K562 (cell line): ENCODE results near the gene MBNL1. TPM values are rescaled to one million over a fixed set of nuclear protein-coding genes. Genes with fewer than 3 reads are reported as not detected.

Source experiments
- ATAC-seq: fragments of 200-7000 bp; cut with Tn5 transposase; 3 replicates; pipeline ENCODE4 v1.9.1; 2020; ENCODE audit warnings: moderate library complexity
- BruUV-seq: library from RNA; stranded (reverse); fragments of 400-500 nt; replicated peaks from 2 replicates; lab custom pipeline; 2021; lab: Mats Ljungman, UMichigan
- CTCF ChIA-PET: fragments of 300-600 bp; formaldehyde crosslinking; extraction: SDS; loops from one replicate; lab custom pipeline; 2021; ENCODE audit warnings: low intra/inter-chr PET ratio; lab: Yijun Ruan, JAX
- POLR2A ChIA-PET: fragments of 300-600, 350-650 bp; sonication (Branson Sonifier 250); formaldehyde crosslinking; extraction: SDS; loops from one replicate; lab custom pipeline; 2021; ENCODE audit warnings: antibody characterized with exemption, inconsistent platforms; lab: Yijun Ruan, JAX
- DNase-seq, 4 experiments: peaks; one replicate each; pipeline versions ENCODE4 v3.0.0 to v3.0.0-alpha.2; 2011 to 2018; ENCODE audit warnings: low spot score in 3 of 4, mixed read lengths in 3 of 4; ENCODE audit errors: extremely low read depth in 1 of 4
- FAIRE-seq: peaks from 2 replicates; lab custom pipeline; 2011; peaks lifted over from hg19 to GRCh38; lab: Jason Lieb, UNC
- H2AFZ ChIP-seq: 2 replicates; pipeline ENCODE4 v1.6.0; 2011; ENCODE audit warnings: low read depth, low read length, control low read depth, inconsistent platforms
- H3K27ac ChIP-seq: fragments of 200-600 bp; 3 replicates; pipeline ENCODE4 v1.8.0; 2011; ENCODE audit warnings: low read depth, mild to moderate bottlenecking, control low read depth, inconsistent platforms, low read length, moderate library complexity, mixed read lengths; ENCODE audit errors: extremely low read depth
- H3K27me3 ChIP-seq, 2 experiments: fragments of 300-600 bp in 1 of 2; 2 replicates in 1 of 2; 3 replicates in 1 of 2; pipeline versions ENCODE4 v1.6.0 to v1.8.0; 2011; ENCODE audit warnings: inconsistent platforms in 2 of 2, low read length in 2 of 2, mild to moderate bottlenecking in 1 of 2, mixed read lengths in 1 of 2, moderate library complexity in 1 of 2; ENCODE audit not compliant: control insufficient read depth in 2 of 2, insufficient read depth in 2 of 2
- H3K36me3 ChIP-seq: fragments of 300-600 bp; 3 replicates; pipeline ENCODE4 v1.8.0; 2011; ENCODE audit warnings: mild to moderate bottlenecking, low read length, inconsistent platforms; ENCODE audit not compliant: control insufficient read depth, insufficient read depth
- H3K4me1 ChIP-seq, 2 experiments: fragments of 200-600 bp in 1 of 2; replicated peaks in 1 of 2; 2 replicates in 1 of 2; 3 replicates in 1 of 2; pipeline versions ENCODE4 v1.5.1 to v1.8.0; 2011; ENCODE audit warnings: inconsistent platforms in 2 of 2, low read length in 2 of 2, mild to moderate bottlenecking in 1 of 2, mixed read lengths in 1 of 2, moderate library complexity in 1 of 2; ENCODE audit not compliant: control insufficient read depth in 2 of 2, insufficient read depth in 2 of 2
- H3K4me2 ChIP-seq: 2 replicates; pipeline ENCODE4 v1.6.1; 2011; ENCODE audit warnings: low read length, control low read depth, inconsistent platforms, mixed read lengths; ENCODE audit not compliant: insufficient read depth
- H3K4me3 ChIP-seq: fragments of 200-600 bp; sonication (generic), shearing (Covaris generic); 2 replicates; pipeline ENCODE4 v1.5.1; 2016; ENCODE audit warnings: control low read depth, inconsistent platforms
- H3K79me2 ChIP-seq: fragments of 200-600 bp; 3 replicates; pipeline ENCODE4 v1.8.0; 2011; ENCODE audit warnings: low read length, inconsistent platforms; ENCODE audit not compliant: control insufficient read depth, insufficient read depth
- H3K9ac ChIP-seq, 2 experiments: 2 replicates each; pipeline versions ENCODE4 v1.6.0 to v1.6.1; 2011; ENCODE audit warnings: low read depth in 2 of 2, low read length in 2 of 2, control low read depth in 1 of 2, inconsistent platforms in 1 of 2, mild to moderate bottlenecking in 1 of 2, mixed read lengths in 1 of 2; ENCODE audit not compliant: insufficient read depth in 1 of 2
- H3K9me1 ChIP-seq: one replicate; pipeline ENCODE4 v1.6.0; 2011; ENCODE audit warnings: inconsistent platforms, mild to moderate bottlenecking, low read length, moderate library complexity; ENCODE audit not compliant: control insufficient read depth, insufficient read depth
- H3K9me3 ChIP-seq: replicated peaks from 2 replicates; pipeline ENCODE4 v1.5.1; 2011; ENCODE audit warnings: low read depth, low read length, inconsistent platforms; ENCODE audit not compliant: control insufficient read depth, insufficient read depth
- H4K20me1 ChIP-seq: replicated peaks from 2 replicates; pipeline ENCODE4 v1.6.1; 2011; ENCODE audit warnings: low read length, inconsistent platforms, mixed read lengths; ENCODE audit not compliant: control insufficient read depth, insufficient read depth
- MEIS2 ChIP-seq: fragments of 450-650 bp; IDR thresholded peaks from 2 replicates; pipeline ENCODE4 v1.6.1; 2014; ENCODE audit warnings: mild to moderate bottlenecking; ENCODE audit not compliant: partially characterized antibody
- NEUROD1 ChIP-seq: fragments of 150-350 bp; IDR thresholded peaks from 2 replicates; pipeline ENCODE4 v1.6.1; 2014; ENCODE audit warnings: borderline replicate concordance, low read length, low read depth; ENCODE audit not compliant: partially characterized antibody
- NRF1 ChIP-seq, 2 experiments: fragments of 450-650 bp; IDR thresholded peaks in 1 of 2; conservative IDR thresholded peaks in 1 of 2; 2 replicates each; pipeline ENCODE4 v1.6.1; 2014; ENCODE audit warnings: mild to moderate bottlenecking in 2 of 2
- WGBS: fragments of 100-300 bp; shearing (Covaris generic); methylation state at CpG from one replicate; pipeline ENCODE4 v1.1.6; 2016; ENCODE audit warnings: low coverage, mixed read lengths; ENCODE audit not compliant: insufficient coverage; ENCODE audit errors: missing lambda C conversion rate; 5-methylcytosine and 5-hydroxymethylcytosine counted together
- in situ Hi-C: fragments of 300-500 bp; cut with MboI; formaldehyde crosslinking; loops from 4 replicates; pipeline ENCODE4 v1.15.0; 2018; ENCODE audit warnings: inconsistent platforms, mixed read lengths
- intact Hi-C: fragments of 100-400 bp; cut with micrococcal nuclease; formaldehyde crosslinking; loops from 2 replicates; pipeline ENCODE4 v1.14.2; 2022
- polyA plus RNA-seq, 8 experiments: library from polyadenylated mRNA; depleted of rRNA in 4 of 8; stranded (reverse) in 5 of 8; unstranded in 3 of 8; fragments of >200 nt; fragmentation: Nextera tagmentation in 2 of 8; fragmentation: Illumina TruSeq in 1 of 8; extraction: Ambion mirVana in 2 of 8; extraction: Trizol in 1 of 8; gene quantifications; 2 replicates each; pipeline versions ENCODE4 v1.2.1 to v1.2.3, GENCODE V29; 2011 to 2014; ENCODE audit warnings: inconsistent platforms in 1 of 8, missing spikeins in 1 of 8
- total RNA-seq, 7 experiments: library from RNA; depleted of rRNA in 6 of 7; stranded (reverse); fragments of >200 nt in 6 of 7; fragmentation: Illumina TruSeq in 2 of 7; extraction: Trizol in 2 of 7; gene quantifications; 2 replicates each; pipeline versions ENCODE4 v1.2.1 to v1.2.3, GENCODE V29; 2011 to 2021; ENCODE audit warnings: low replicate concordance in 1 of 7
- TF ChIP-seq, protein P1 (sequence below): fragments of 200-600 bp; sonication (generic); IDR thresholded peaks from one replicate; pipeline ENCODE4 v1.6.1; 2012; ENCODE audit warnings: mild to moderate bottlenecking, low read depth, low read length, inconsistent platforms

The MBNL1 gene
- total and polyA plus RNA-seq, 9 of the 15 experiments (the other 6 are each of a cell fraction or from before 2014, with no cell fraction given), result 70.3 to 243 (median 220) TPM

DNA sequence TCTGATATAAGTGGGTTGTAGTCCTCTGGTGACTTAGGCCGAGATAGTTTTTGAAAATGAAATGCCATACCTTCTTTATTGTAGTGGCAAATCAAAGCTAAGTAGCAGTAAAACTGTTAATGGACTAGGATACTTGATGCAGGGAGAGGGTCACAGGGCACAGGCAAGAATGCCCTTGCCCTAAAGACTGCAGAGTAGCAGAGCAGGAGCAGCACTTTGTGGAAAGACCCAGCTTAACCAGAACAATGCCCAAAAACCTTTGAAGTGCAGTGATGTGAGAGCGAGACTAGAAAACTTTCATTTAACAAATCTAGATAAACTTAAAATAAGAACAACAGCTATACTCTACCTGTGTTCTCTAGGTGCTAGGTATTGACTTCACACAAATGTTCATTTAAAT lies 121.9 kb downstream of the MBNL1 start:
- intact Hi-C loops (no loop called here), in situ Hi-C loops (no loop called here)
- Histone ChIP-seq H3K27ac (no peak overlapping the region), H3K4me3 (no peak overlapping the region), H3K27me3 (no peaks in the 10 kb centered on the region), H3K79me2 (peaks cover 99% of the 10 kb centered on the region), H3K9me1 (peaks cover 6% of the 10 kb centered on the region), H3K9me3 (no peaks in the 10 kb centered on the region), H3K4me1 (no peaks in the 10 kb centered on the region), H3K9ac (no peak overlapping the region), H3K4me2 (no peak overlapping the region), H3K36me3 (peaks cover 60% of the 10 kb centered on the region), H4K20me1 (peaks cover 5% of the 10 kb centered on the region), H2AFZ (no peak overlapping the region)
- ChIA-PET POLR2A (interaction anchor here (0.9 to 1.7 kb wide), 3 partner anchors 10 to 73 kb away, joined by 3 to 6 read pairs (median 4); no protein-coding TSS in a partner anchor), CTCF (no interaction called here)
- ATAC-seq (0 out of 3 replicates have a peak, but pooled peaks have one; percentile 13), DNase-seq (no peak), FAIRE-seq (peak; percentile 6)
- no peak for TF ChIP-seq NRF1 (conservative IDR thresholded peaks at IDR 0.05 in 1 of 2, IDR thresholded peaks at IDR 0.05 in 1 of 2)
- TF ChIP-seq MEIS2, result no peak
- BruUV-seq, result no TSS peak
- 87% methylated on average over 2 of the region's 2 CpGs for WGBS

DNA sequence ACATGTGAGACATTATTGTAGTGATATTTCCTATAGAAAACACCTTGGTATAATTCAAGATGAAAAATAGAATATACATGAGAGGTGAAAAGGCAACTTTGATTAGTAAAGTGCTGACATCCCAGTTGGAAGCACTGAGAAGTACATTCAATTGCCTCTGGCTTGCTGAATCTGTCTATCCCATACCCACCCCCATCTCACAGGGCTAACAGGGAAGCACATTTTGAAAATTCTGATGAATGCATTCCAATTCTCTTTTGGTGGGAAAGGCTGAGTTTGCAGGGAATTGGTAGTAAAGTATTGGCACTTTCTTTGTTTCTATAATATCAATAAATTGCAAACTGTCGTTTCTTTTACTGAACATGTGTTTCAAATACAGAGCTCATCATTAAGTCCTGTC lies 122.9 kb downstream of the MBNL1 start:
- H3K36me3 ChIP-seq, result peaks cover 65% of the 10 kb centered on the region
- ChIA-PET POLR2A (interaction anchor here (1.7 kb wide), 1 partner anchor 9 kb away, joined by 6 read pairs; no protein-coding TSS in a partner anchor), CTCF (no interaction called here)
- peaks cover 99% of the 10 kb centered on the region for H3K79me2 ChIP-seq
- ATAC-seq (no peak), DNase-seq (no peak), FAIRE-seq (no peak)
- H3K4me3 ChIP-seq, result no peak overlapping the region
- in situ Hi-C loops, result no loop called here
- H3K4me1 ChIP-seq, result no peaks in the 10 kb centered on the region
- H3K9ac ChIP-seq, result no peak overlapping the region
- no peak overlapping the region for H3K27ac ChIP-seq
- no peak overlapping the region for H2AFZ ChIP-seq
- H3K4me2 ChIP-seq, result no peak overlapping the region
- H3K9me1 ChIP-seq, result peaks cover 6% of the 10 kb centered on the region
- H3K9me3 ChIP-seq, result no peaks in the 10 kb centered on the region
- WGBS, result 94% methylated on average over 1 of the region's 1 CpG
- intact Hi-C loops, result no loop called here
- no TSS peak for BruUV-seq
- peaks cover 7% of the 10 kb centered on the region for H4K20me1 ChIP-seq
- H3K27me3 ChIP-seq, result no peaks in the 10 kb centered on the region
- TF ChIP-seq, protein P1, sequence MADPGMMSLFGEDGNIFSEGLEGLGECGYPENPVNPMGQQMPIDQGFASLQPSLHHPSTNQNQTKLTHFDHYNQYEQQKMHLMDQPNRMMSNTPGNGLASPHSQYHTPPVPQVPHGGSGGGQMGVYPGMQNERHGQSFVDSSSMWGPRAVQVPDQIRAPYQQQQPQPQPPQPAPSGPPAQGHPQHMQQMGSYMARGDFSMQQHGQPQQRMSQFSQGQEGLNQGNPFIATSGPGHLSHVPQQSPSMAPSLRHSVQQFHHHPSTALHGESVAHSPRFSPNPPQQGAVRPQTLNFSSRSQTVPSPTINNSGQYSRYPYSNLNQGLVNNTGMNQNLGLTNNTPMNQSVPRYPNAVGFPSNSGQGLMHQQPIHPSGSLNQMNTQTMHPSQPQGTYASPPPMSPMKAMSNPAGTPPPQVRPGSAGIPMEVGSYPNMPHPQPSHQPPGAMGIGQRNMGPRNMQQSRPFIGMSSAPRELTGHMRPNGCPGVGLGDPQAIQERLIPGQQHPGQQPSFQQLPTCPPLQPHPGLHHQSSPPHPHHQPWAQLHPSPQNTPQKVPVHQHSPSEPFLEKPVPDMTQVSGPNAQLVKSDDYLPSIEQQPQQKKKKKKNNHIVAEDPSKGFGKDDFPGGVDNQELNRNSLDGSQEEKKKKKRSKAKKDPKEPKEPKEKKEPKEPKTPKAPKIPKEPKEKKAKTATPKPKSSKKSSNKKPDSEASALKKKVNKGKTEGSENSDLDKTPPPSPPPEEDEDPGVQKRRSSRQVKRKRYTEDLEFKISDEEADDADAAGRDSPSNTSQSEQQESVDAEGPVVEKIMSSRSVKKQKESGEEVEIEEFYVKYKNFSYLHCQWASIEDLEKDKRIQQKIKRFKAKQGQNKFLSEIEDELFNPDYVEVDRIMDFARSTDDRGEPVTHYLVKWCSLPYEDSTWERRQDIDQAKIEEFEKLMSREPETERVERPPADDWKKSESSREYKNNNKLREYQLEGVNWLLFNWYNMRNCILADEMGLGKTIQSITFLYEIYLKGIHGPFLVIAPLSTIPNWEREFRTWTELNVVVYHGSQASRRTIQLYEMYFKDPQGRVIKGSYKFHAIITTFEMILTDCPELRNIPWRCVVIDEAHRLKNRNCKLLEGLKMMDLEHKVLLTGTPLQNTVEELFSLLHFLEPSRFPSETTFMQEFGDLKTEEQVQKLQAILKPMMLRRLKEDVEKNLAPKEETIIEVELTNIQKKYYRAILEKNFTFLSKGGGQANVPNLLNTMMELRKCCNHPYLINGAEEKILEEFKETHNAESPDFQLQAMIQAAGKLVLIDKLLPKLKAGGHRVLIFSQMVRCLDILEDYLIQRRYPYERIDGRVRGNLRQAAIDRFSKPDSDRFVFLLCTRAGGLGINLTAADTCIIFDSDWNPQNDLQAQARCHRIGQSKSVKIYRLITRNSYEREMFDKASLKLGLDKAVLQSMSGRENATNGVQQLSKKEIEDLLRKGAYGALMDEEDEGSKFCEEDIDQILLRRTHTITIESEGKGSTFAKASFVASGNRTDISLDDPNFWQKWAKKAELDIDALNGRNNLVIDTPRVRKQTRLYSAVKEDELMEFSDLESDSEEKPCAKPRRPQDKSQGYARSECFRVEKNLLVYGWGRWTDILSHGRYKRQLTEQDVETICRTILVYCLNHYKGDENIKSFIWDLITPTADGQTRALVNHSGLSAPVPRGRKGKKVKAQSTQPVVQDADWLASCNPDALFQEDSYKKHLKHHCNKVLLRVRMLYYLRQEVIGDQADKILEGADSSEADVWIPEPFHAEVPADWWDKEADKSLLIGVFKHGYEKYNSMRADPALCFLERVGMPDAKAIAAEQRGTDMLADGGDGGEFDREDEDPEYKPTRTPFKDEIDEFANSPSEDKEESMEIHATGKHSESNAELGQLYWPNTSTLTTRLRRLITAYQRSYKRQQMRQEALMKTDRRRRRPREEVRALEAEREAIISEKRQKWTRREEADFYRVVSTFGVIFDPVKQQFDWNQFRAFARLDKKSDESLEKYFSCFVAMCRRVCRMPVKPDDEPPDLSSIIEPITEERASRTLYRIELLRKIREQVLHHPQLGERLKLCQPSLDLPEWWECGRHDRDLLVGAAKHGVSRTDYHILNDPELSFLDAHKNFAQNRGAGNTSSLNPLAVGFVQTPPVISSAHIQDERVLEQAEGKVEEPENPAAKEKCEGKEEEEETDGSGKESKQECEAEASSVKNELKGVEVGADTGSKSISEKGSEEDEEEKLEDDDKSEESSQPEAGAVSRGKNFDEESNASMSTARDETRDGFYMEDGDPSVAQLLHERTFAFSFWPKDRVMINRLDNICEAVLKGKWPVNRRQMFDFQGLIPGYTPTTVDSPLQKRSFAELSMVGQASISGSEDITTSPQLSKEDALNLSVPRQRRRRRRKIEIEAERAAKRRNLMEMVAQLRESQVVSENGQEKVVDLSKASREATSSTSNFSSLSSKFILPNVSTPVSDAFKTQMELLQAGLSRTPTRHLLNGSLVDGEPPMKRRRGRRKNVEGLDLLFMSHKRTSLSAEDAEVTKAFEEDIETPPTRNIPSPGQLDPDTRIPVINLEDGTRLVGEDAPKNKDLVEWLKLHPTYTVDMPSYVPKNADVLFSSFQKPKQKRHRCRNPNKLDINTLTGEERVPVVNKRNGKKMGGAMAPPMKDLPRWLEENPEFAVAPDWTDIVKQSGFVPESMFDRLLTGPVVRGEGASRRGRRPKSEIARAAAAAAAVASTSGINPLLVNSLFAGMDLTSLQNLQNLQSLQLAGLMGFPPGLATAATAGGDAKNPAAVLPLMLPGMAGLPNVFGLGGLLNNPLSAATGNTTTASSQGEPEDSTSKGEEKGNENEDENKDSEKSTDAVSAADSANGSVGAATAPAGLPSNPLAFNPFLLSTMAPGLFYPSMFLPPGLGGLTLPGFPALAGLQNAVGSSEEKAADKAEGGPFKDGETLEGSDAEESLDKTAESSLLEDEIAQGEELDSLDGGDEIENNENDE, result no peak
- TF ChIP-seq NEUROD1, result no peak
